K562 (cell line): Measurements from ENCODE around the gene CELA1. TPM values are rescaled to one million over a fixed set of nuclear protein-coding genes. Genes with fewer than 3 reads are reported as not detected.

Experiments used
- ATF3 ChIP-seq, 2 experiments: fragments of 450-650 bp in 1 of 2; sonication (generic) in 1 of 2; formaldehyde crosslinking in 1 of 2; IDR thresholded peaks in 1 of 2; conservative IDR thresholded peaks in 1 of 2; 2 replicates each; pipeline versions ENCODE4 v1.6.1 to v1.8.1; 2016 to 2023; ENCODE audit warnings: mild to moderate bottlenecking in 2 of 2, moderate library complexity in 2 of 2, inconsistent platforms in 1 of 2, missing genetic modification reagents in 1 of 2
- CSDE1 ChIP-seq, 2 experiments: fragments of 450-650 bp; IDR thresholded peaks; 2 replicates each; pipeline ENCODE4 v1.6.1; 2016; ENCODE audit warnings: mild to moderate bottlenecking in 1 of 2
- CTCFL ChIP-seq: IDR thresholded peaks from 2 replicates; pipeline ENCODE4 v1.6.1; 2011; ENCODE audit warnings: borderline replicate concordance, low read depth, mild to moderate bottlenecking, moderate library complexity, low read length; ENCODE audit not compliant: insufficient read depth, poor library complexity, severe bottlenecking
- DPF2 ChIP-seq: fragments of 450-650 bp; IDR thresholded peaks from 2 replicates; pipeline ENCODE4 v1.6.1; 2016
- E2F1 ChIP-seq: sonication (generic); formaldehyde crosslinking; IDR thresholded peaks from 2 replicates; pipeline ENCODE4 v1.8.1; 2023; ENCODE audit warnings: mild to moderate bottlenecking, missing genetic modification reagents, moderate library complexity
- E2F3 ChIP-seq: fragments of 250-450 bp; sonication (Bioruptor Pico); IDR thresholded peaks from 2 replicates; pipeline ENCODE4 v1.4.0; 2020; ENCODE audit warnings: mild to moderate bottlenecking
- EZH2 ChIP-seq: IDR thresholded peaks from 2 replicates; pipeline ENCODE4 v1.6.1; 2012; ENCODE audit warnings: low read depth, mild to moderate bottlenecking, inconsistent platforms, low read length, borderline replicate concordance
- HBP1 ChIP-seq: fragments of 450-650 bp; formaldehyde crosslinking; IDR thresholded peaks from 2 replicates; pipeline ENCODE4 v1.4.0; 2022; ENCODE audit warnings: missing genetic modification characterization
- NBN ChIP-seq: fragments of 450-650 bp; IDR thresholded peaks from 2 replicates; pipeline ENCODE4 v1.6.1; 2016; ENCODE audit warnings: low read depth, mild to moderate bottlenecking
- NFE2 ChIP-seq: IDR thresholded peaks from 2 replicates; pipeline ENCODE4 v1.6.1; 2014; ENCODE audit warnings: antibody characterized with exemption, low read depth
- SOX6 ChIP-seq: fragments of 450-650 bp; IDR thresholded peaks from 2 replicates; pipeline ENCODE4 v1.6.1; 2014; ENCODE audit warnings: mild to moderate bottlenecking
- TEAD1 ChIP-seq, 2 experiments: fragments of 450-650 bp in 1 of 2; sonication (generic) in 1 of 2; formaldehyde crosslinking; IDR thresholded peaks; 2 replicates each; pipeline versions ENCODE4 v1.4.0 to v1.8.0; 2020 to 2022; ENCODE audit warnings: mild to moderate bottlenecking in 2 of 2, missing genetic modification reagents in 1 of 2
- TSC22D4 ChIP-seq: fragments of 450-650 bp; IDR thresholded peaks from 2 replicates; pipeline ENCODE4 v1.6.1; 2016; ENCODE audit warnings: missing genetic modification characterization, missing biosample characterization, control low read depth
- U2AF1 ChIP-seq: fragments of 200-400 bp; formaldehyde crosslinking; optimal IDR thresholded peaks from 2 replicates; pipeline ENCODE3; 2017; ENCODE audit warnings: mild to moderate bottlenecking, low read depth, low read length, moderate library complexity
- VEZF1 ChIP-seq: fragments of 200-800 bp; sonication (Bioruptor generic); IDR thresholded peaks from 2 replicates; pipeline ENCODE4 v1.6.1; 2017; ENCODE audit warnings: missing genetic modification characterization, missing compliant biosample characterization
- ZNF23 ChIP-seq: fragments of 250-450 bp; sonication (Bioruptor Pico); IDR thresholded peaks from 2 replicates; pipeline ENCODE4 v1.4.0; 2020; ENCODE audit warnings: mild to moderate bottlenecking
- ZNF3 ChIP-seq: fragments of 250-450 bp; sonication (Bioruptor Pico); IDR thresholded peaks from 2 replicates; pipeline ENCODE4 v1.5.0; 2021; ENCODE audit warnings: mild to moderate bottlenecking, moderate library complexity
- ZNF512 ChIP-seq: IDR thresholded peaks from 2 replicates; pipeline ENCODE4 v1.6.1; 2016; ENCODE audit warnings: missing genetic modification characterization, missing compliant biosample characterization
- ZZZ3 ChIP-seq: fragments of 450-650 bp; IDR thresholded peaks from 2 replicates; pipeline ENCODE4 v1.6.1; 2016; ENCODE audit warnings: antibody characterized with exemption, mild to moderate bottlenecking, moderate library complexity
- polyA plus RNA-seq, 8 experiments: library from polyadenylated mRNA; depleted of rRNA in 4 of 8; stranded (reverse) in 5 of 8; unstranded in 3 of 8; fragments of >200 nt; fragmentation: Nextera tagmentation in 2 of 8; fragmentation: Illumina TruSeq in 1 of 8; extraction: Ambion mirVana in 2 of 8; extraction: Trizol in 1 of 8; gene quantifications; 2 replicates each; pipeline versions ENCODE4 v1.2.1 to v1.2.3, GENCODE V29; 2011 to 2014; ENCODE audit warnings: inconsistent platforms in 1 of 8, missing spikeins in 1 of 8
- total RNA-seq, 7 experiments: library from RNA; depleted of rRNA in 6 of 7; stranded (reverse); fragments of >200 nt in 6 of 7; fragmentation: Illumina TruSeq in 2 of 7; extraction: Trizol in 2 of 7; gene quantifications; 2 replicates each; pipeline versions ENCODE4 v1.2.1 to v1.2.3, GENCODE V29; 2011 to 2021; ENCODE audit warnings: low replicate concordance in 1 of 7

Gene CELA1
- total and polyA plus RNA-seq, 9 of the 15 experiments (the other 6 are each of a cell fraction or from before 2014, with no cell fraction given), result 0.06 to 0.27 (median 0.22) TPM; not detected in 6

GRCh38 chr12:51320695-51321320, 25.7 kb downstream of the CELA1 start (continued):
- TF ChIP-seq E2F1 (CRISPR knock-in tag) (no peak), ATF3 (IDR thresholded peaks at IDR 0.05) (no peak), ATF3 (CRISPR knock-in tag; conservative IDR thresholded peaks at IDR 0.05) (no peak), U2AF1 (no peak), CSDE1 (IDR thresholded peaks at IDR 0.05) (no peak), E2F3 (CRISPR knock-in tag) (no peak), ZNF512 (tag) (no peak), TSC22D4 (tag) (no peak), NFE2 (no peak), DPF2 (peak; percentile 90), ZNF23 (CRISPR knock-in tag) (no peak), VEZF1 (CRISPR knock-in tag) (peak; percentile 25; the same call in 1 of the 2 replicates), ZNF3 (CRISPR knock-in tag) (no peak), CTCFL (no peak), EZH2 (no peak), SOX6 (peak; percentile 58), HBP1 (CRISPR knock-in tag) (no peak), TEAD1 (CRISPR knock-in tag; IDR thresholded peaks at IDR 0.05) (no peak), ZZZ3 (no peak), NBN (no peak)
